NT2/D1 (cell line): ENCODE results near the gene CNIH2.

ENCODE experiments used
- SUZ12 ChIP-seq: IDR thresholded peaks from 2 replicates; pipeline ENCODE4 v1.6.1; 2011; ENCODE audit not compliant: insufficient read length, insufficient read depth; ENCODE audit errors: extremely low read depth
- YY1 ChIP-seq: IDR thresholded peaks from 2 replicates; pipeline ENCODE4 v1.6.1; 2011; ENCODE audit not compliant: insufficient read length, insufficient read depth
- ZNF274 ChIP-seq: IDR thresholded peaks from 2 replicates; pipeline ENCODE4 v1.6.1; 2011; ENCODE audit warnings: mild to moderate bottlenecking, low read depth, low read length

DNA sequence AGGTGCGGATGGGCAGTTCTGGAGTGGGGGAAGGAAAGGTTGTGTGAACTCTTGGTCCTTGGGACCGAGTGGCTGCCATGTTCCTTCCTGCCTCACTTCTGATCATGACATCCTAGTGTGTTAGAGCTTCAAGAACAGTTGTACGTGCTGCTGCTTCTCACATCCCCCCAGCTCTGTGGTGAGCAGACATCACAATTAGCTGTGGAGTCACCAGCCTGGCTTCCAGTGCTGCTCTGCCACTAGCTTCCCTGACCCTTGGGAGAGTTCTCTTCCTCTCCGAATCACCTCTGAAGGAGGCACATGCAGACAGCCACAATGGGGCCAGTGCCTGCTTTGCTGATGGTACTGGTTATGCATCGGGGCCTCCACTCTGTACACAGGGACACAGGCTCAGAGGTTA, 15.8 kb upstream of the CNIH2 start:
- TF ChIP-seq YY1 = no peak
- no peak for TF ChIP-seq ZNF274
- TF ChIP-seq SUZ12 = no peak
